Activated T-helper 2 cell treated with anti-CD3 and anti-CD28 coated beads, Interferon-gamma antibody, Interleukin-2, Interleukin-4, amounts not matched to agents 10 μg/mL and 5 μg/mL and 100 μg/mL, durations not matched to agents 14 hours and 24 hours and 36 hours (primary cell): ENCODE results near the gene STAT4. TPM values are rescaled to one million over a fixed set of nuclear protein-coding genes. Genes with fewer than 3 reads are reported as not detected.
A peak's percentile ranks its signal among the peaks of the same experiment; 100 is the strongest.

Experiments
- DNase-seq: peaks from one replicate; pipeline ENCODE4 v3.0.0; 2021; ENCODE audit warnings: low spot score
- H3K27ac Mint-ChIP-seq: one replicate; pipeline ENCODE4 v1.8.0; 2021; ENCODE audit warnings: mixed read lengths
- H3K27me3 Mint-ChIP-seq: one replicate; pipeline ENCODE4 v1.8.0; 2021; ENCODE audit warnings: low read depth, mixed read lengths
- H3K36me3 Mint-ChIP-seq: one replicate; pipeline ENCODE4 v1.8.0; 2021; ENCODE audit warnings: low read depth, mixed read lengths
- H3K4me1 Mint-ChIP-seq: one replicate; pipeline ENCODE4 v1.8.0; 2021; ENCODE audit warnings: low read depth, mixed read lengths
- H3K4me3 Mint-ChIP-seq: one replicate; pipeline ENCODE4 v1.8.0; 2021; ENCODE audit warnings: low read depth, mild to moderate bottlenecking, moderate library complexity, mixed read lengths
- H3K9me3 Mint-ChIP-seq: one replicate; pipeline ENCODE4 v1.8.0; 2021; ENCODE audit warnings: mixed read lengths
- intact Hi-C: fragments of 100-400 bp; cut with micrococcal nuclease; formaldehyde crosslinking; loops from one replicate; pipeline ENCODE4 v1.15.1; 2023
- total RNA-seq: library from RNA; stranded (reverse); gene quantifications from 2 replicates; pipeline ENCODE4 v1.2.3, GENCODE V29; 2022

Gene STAT4, protein sequence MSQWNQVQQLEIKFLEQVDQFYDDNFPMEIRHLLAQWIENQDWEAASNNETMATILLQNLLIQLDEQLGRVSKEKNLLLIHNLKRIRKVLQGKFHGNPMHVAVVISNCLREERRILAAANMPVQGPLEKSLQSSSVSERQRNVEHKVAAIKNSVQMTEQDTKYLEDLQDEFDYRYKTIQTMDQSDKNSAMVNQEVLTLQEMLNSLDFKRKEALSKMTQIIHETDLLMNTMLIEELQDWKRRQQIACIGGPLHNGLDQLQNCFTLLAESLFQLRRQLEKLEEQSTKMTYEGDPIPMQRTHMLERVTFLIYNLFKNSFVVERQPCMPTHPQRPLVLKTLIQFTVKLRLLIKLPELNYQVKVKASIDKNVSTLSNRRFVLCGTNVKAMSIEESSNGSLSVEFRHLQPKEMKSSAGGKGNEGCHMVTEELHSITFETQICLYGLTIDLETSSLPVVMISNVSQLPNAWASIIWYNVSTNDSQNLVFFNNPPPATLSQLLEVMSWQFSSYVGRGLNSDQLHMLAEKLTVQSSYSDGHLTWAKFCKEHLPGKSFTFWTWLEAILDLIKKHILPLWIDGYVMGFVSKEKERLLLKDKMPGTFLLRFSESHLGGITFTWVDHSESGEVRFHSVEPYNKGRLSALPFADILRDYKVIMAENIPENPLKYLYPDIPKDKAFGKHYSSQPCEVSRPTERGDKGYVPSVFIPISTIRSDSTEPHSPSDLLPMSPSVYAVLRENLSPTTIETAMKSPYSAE
- 92.2 and 96.9 TPM in 2 replicates for total RNA-seq

DNA sequence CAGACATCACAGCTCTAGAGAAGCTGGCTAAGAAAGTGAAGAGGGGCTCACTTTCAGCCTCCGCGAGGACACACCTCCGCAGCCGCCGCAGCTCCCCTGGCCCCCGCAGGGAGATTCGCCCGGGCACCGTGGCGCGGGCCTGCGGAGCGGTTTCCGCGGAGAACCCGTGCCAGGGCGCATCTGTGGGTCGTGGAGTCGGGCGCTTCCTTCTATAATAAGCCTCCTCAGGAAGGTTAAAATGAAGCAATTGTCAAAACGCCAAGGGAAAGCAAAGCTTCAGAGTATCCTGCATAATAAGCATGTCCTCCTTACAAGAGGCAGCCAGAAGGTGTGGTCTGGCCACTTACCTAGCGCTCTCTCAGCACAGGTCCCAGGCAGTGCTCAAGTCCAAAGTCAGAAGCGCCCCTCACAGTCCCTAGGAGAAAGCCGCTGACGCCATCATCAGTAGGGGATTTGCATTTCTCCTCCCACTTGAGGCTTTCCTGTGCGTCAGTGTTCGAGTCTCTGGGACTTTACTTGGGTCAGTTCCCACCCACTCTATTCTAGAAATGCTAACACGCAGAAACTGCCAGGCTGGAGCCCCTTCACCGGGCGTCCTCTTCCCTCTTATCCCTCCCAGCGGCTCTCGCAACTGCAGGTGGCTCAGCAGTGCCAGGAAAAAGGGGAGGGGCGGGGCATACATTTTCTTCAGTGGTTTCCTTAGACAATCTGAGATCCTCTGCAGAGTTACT, at the start of gene STAT4:
TSS of gene STAT4 (minus strand) at position 395 of the 731 bp plus-strand sequence. CDS start 2,791 bp downstream, outside the sequence.
- Mint-ChIP-seq H3K9me3 (no peaks in the 10 kb centered on the region), H3K27ac (peak within 1 kb of the TSS; percentile 96), H3K27me3 (no peaks in the 10 kb centered on the region), H3K4me3 (peak within 1 kb of the TSS; percentile 95), H3K36me3 (peaks cover 40% of the 10 kb centered on the region), H3K4me1 (peaks cover 71% of the 10 kb centered on the region)
- DNase-seq, result peak; percentile 76
- intact Hi-C loops, result loop anchor here (1.0 to 5.0 kb wide), 11 partner anchors 22 to 1708 kb away; partner anchors contain the start of genes GLS, NEMP2 and WDR75

DNA sequence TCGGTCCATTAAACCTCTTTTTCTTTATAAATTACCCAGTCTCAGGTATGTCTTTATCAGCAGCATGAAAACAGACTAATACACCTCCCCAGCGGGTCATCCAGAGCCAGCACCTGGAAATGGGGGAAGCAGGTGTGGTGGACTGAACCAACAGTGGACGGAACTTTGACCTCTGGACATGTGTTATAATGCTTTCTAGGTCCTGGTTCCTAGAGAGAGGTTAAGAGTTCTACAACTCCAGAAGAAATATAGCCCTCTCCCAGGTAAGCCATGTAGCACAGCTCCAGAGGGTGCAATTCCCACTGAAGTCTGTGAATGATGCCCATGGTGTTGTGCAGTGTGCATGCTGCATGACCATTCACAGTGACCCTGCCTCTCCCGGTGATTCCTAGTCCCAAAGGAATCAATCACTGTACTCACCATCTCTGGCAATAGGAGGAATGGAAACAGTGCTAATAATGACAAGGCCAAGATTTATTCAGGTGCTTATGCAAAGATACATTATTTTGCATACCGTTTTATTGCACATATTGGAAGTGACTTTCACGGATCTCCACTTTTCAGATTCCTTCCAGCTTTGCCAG, 49.2 kb upstream of the STAT4 start:
- no peaks in the 10 kb centered on the region for H3K27me3 Mint-ChIP-seq
- peaks cover 29% of the 10 kb centered on the region for H3K9me3 Mint-ChIP-seq
- no peak overlapping the region for H3K4me3 Mint-ChIP-seq
- intact Hi-C loops, result no loop called here
- H3K27ac Mint-ChIP-seq, result no peak overlapping the region
- peaks cover 34% of the 10 kb centered on the region for H3K4me1 Mint-ChIP-seq
- H3K36me3 Mint-ChIP-seq, result peaks cover 3% of the 10 kb centered on the region
- DNase-seq, result no peak

DNA sequence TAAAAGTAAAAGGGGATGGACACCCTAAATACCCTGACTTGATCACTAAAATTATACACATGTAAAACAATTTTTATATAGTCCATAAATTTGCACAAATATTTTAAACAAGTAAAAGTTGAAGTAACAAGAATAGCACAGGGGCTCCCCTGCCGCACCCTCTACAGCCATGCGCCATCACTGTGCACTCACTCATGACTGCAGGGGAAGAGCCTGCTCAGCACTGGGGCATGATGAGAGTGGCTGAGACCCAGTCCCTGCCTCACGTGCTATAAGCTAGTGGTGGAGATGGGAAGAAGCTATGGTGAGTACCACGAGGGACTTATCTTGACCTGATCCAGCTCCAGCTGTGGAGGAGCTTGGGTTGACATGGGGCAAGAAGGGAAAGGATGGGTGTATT, 47.5 kb upstream of the STAT4 start:
- Mint-ChIP-seq H3K4me1 (peaks cover 41% of the 10 kb centered on the region), H3K27me3 (no peaks in the 10 kb centered on the region), H3K27ac (no peak overlapping the region), H3K36me3 (peaks cover 8% of the 10 kb centered on the region), H3K9me3 (peaks cover 29% of the 10 kb centered on the region), H3K4me3 (no peak overlapping the region)
- intact Hi-C loops, result no loop called here
- DNase-seq, result no peak

DNA sequence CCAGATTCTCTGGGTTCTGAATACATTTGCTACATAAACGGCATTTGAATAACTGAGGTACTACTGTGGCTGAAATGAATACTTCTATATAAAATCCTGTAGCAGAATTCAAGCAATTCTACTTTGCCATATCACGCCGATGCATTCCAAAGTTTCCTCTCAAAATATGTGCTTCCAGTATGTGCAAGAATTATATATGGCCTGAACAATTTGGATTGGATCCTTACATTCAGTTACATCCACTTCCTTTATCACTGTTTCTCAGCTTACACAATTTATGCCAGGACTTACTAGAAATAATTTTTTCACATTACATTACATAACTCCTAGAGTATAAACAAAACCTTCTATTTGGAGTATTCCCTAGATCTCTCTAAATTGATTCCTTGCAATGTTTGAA, 46.3 kb upstream of the STAT4 start:
- Mint-ChIP-seq H3K4me1 (peaks cover 34% of the 10 kb centered on the region), H3K4me3 (no peak overlapping the region), H3K27ac (no peak overlapping the region), H3K9me3 (peaks cover 36% of the 10 kb centered on the region), H3K27me3 (no peaks in the 10 kb centered on the region), H3K36me3 (peaks cover 9% of the 10 kb centered on the region)
- intact Hi-C loops, result no loop called here
- DNase-seq, result no peak

DNA sequence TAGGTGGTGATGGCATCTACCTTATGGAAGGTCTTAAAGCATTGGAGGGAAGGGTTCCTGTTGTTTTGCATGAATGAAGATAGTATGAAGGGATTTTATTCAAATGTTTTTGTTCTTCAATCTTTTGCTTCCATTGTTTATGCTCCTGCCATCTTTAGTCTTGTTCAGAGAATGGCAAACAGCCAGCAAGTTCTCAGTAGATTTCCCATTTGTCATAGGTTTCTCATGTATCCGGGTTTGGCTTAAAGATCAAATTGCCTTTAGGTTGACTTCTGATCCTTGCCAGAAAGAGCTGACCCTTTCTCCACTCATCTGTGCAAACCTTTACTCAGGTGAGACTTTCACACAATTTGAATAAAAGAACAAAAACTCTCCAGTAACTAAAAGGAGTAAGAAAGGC, 44.2 kb upstream of the STAT4 start:
- H3K27me3 Mint-ChIP-seq, result no peaks in the 10 kb centered on the region
- intact Hi-C loops, result no loop called here
- peaks cover 29% of the 10 kb centered on the region for H3K4me1 Mint-ChIP-seq
- peak overlapping the region; percentile 80 for H3K27ac Mint-ChIP-seq
- no peak overlapping the region for H3K4me3 Mint-ChIP-seq
- peaks cover 27% of the 10 kb centered on the region for H3K36me3 Mint-ChIP-seq
- no peak for DNase-seq
- H3K9me3 Mint-ChIP-seq, result peaks cover 45% of the 10 kb centered on the region

DNA sequence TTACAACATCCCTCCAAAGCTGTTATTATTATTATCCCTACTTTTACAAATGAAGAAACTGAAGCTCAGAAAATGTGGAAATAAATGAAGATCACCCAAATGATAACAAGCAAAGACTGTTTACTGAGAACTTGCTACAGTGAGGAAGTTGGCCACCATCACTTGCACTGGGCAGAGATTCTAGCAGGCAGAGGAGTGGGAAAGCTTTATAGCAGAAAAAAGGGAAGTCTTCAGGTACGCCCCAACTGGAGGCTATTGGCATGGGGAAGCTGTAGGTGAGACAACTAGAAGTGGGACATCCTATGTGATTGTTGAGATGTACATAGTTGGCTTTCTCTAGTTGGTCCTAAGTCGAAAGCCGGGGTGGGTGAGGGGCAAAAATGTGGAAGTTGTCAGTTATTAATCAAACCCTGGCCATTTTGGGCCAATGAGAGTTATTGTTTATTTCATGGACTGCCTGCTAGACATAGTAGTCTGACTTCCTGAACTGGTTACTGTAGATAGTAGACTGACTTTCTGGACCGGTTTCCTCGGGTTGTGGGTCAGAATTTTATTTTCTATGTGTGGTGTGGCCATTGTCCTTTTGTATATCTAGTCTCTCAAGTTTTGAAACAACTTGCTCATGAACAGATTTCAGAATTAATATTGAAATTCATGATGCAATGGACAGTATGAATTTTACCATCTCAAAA, 40.2 kb upstream of the STAT4 start:
- intact Hi-C loops, result loop anchor here (5.0 kb wide), 3 partner anchors 41 to 486 kb away; partner anchors contain the start of gene NABP1
- Mint-ChIP-seq H3K36me3 (peaks cover 24% of the 10 kb centered on the region), H3K27ac (no peak overlapping the region), H3K27me3 (no peaks in the 10 kb centered on the region), H3K4me3 (no peak overlapping the region), H3K9me3 (peaks cover 28% of the 10 kb centered on the region), H3K4me1 (peaks cover 50% of the 10 kb centered on the region)
- no peak for DNase-seq

DNA sequence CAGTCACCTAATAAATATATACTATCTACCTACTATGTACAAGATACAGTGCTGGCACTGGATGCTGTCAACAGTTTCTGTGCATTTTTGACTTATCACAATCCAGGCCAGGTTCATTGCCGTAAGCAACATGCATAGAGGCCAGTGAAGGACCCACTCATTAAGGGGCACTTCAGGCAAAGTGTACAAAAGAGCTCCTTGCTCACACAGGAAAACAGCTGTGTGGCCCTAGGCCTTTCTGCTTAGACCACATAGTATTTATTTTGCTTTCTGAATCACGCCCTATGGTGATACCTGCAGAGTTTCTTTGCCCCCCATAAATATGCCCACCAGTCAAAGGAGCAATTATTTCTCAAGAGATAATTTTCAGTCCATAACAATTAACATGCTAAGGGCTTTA, 39.6 kb upstream of the STAT4 start:
- H3K4me3 Mint-ChIP-seq, result no peak overlapping the region
- H3K27me3 Mint-ChIP-seq, result no peaks in the 10 kb centered on the region
- intact Hi-C loops, result loop anchor here (5.0 kb wide), 3 partner anchors 42 to 487 kb away; partner anchors contain the start of gene NABP1
- peaks cover 24% of the 10 kb centered on the region for H3K36me3 Mint-ChIP-seq
- peaks cover 50% of the 10 kb centered on the region for H3K4me1 Mint-ChIP-seq
- no peak overlapping the region for H3K27ac Mint-ChIP-seq
- H3K9me3 Mint-ChIP-seq, result peaks cover 26% of the 10 kb centered on the region
- DNase-seq, result no peak

DNA sequence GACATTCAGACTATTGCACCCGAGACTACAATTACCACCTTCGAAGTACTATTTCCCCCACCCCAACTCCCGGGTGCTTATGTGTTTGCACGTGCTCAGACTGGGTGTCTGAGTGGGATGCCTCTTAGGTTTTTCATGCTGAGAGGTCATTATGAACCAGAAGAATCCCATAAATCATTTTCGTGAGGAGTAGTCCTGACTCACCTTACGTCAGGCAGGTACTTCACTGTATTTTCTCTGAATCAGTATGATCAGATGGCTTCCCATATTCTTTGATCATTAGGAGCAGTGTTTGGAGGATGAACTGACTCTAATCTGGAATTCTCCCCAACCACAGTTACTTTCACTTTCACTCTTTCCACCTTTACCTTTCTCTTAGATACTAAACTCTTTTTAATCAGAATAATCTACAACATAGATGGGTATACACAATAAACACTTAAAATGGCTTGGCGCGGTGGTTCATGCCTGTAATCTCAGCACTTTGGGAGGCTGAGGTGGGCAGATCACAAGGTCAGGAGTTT, 38.4 kb upstream of the STAT4 start:
- no peaks in the 10 kb centered on the region for H3K27me3 Mint-ChIP-seq
- no peak for DNase-seq
- no peak overlapping the region for H3K27ac Mint-ChIP-seq
- peaks cover 40% of the 10 kb centered on the region for H3K4me1 Mint-ChIP-seq
- intact Hi-C loops, result no loop called here
- peaks cover 19% of the 10 kb centered on the region for H3K36me3 Mint-ChIP-seq
- H3K4me3 Mint-ChIP-seq, result peak overlapping the region; percentile 1
- peaks cover 26% of the 10 kb centered on the region for H3K9me3 Mint-ChIP-seq

DNA sequence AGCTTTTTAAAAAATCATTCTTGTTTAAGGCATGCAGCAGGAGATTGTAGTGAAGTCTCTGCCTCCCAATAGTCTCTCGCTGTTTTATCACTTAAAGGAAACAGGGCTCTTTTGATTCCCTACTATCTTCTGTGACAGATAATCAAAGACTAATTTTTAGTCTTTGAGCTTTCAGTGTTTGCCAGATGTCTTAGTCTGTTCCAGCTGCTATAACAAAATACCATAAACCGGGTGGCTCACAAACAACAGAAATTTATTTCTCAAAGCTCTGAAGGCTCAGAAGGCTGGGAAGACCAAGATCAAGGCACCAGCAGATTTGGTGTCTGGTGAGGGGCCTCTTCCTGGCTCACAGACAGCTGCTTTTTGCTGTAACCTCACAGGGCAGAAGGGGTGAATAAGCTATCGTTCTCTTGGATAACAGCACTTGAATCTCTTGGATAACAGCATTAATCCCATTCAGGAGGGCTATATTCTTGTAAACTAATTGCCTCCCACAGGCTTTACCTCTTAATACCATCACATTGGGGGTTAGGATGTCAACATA, 37.8 kb upstream of the STAT4 start:
- intact Hi-C loops, result no loop called here
- no peak for DNase-seq
- Mint-ChIP-seq H3K36me3 (peaks cover 19% of the 10 kb centered on the region), H3K9me3 (peaks cover 26% of the 10 kb centered on the region), H3K4me3 (no peak overlapping the region), H3K4me1 (peaks cover 34% of the 10 kb centered on the region), H3K27ac (no peak overlapping the region), H3K27me3 (no peaks in the 10 kb centered on the region)

DNA sequence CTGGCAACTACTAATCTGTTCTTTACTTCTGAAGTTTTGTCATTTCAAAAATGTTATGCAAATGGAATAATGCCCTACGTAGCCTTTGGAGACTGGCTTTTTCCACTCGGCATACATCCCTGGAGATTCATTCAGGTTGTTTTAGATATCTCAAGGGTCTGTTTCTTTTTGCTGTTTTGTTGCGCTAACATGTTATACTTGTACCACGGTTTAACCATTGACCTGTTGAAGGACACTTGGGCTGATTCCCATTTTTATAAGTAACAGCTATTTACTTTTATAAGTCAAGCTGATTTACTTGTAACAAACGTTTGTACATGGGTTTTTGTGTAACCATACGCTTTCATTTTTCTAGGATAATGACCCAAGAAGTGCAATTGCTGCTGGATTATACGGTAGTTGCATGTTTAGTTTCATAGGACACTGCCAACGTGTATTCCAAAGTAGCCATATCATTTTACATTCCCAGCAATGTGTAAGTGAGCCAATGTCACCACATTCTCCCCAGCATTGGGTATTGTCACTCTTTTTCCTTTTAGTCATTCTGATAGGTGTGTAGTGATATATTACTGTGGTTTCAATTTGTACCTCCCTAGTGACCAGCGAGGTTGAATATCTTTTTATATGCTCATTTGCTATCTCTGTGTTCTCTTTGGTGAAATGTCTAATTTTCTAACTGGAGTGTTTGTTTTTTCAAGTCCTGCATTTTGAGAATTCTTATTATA, 36.5 kb upstream of the STAT4 start:
- DNase-seq, result no peak
- Mint-ChIP-seq H3K9me3 (peaks cover 20% of the 10 kb centered on the region), H3K27me3 (no peaks in the 10 kb centered on the region), H3K36me3 (peaks cover 19% of the 10 kb centered on the region), H3K27ac (no peak overlapping the region), H3K4me1 (peaks cover 27% of the 10 kb centered on the region), H3K4me3 (no peak overlapping the region)
- intact Hi-C loops, result no loop called here

DNA sequence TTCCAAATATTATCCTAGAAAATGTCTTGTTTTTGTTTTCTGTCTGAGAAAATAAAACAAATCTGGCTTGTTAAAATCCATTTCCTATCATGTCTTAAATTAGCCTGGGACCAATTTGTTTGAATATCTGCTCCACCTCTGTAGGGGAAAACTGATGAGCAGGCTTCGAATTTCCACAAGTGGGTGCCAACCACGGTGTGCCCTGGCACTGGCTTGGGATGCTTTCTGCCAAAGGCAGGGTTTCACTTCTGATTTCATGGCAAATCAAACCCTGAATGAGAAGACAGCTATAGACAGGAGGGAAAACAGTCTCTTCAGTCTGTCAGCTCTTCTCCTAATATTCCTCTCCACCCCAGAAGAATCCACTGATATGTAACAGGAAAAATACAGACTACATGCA, 33.7 kb upstream of the STAT4 start:
- Mint-ChIP-seq H3K4me1 (peaks cover 24% of the 10 kb centered on the region), H3K27me3 (no peaks in the 10 kb centered on the region), H3K27ac (no peak overlapping the region), H3K4me3 (no peak overlapping the region), H3K36me3 (no peaks in the 10 kb centered on the region), H3K9me3 (no peaks in the 10 kb centered on the region)
- no peak for DNase-seq
- intact Hi-C loops, result no loop called here
